ENCODE data around the gene ZBTB25.

The ZBTB25 gene

DNA sequence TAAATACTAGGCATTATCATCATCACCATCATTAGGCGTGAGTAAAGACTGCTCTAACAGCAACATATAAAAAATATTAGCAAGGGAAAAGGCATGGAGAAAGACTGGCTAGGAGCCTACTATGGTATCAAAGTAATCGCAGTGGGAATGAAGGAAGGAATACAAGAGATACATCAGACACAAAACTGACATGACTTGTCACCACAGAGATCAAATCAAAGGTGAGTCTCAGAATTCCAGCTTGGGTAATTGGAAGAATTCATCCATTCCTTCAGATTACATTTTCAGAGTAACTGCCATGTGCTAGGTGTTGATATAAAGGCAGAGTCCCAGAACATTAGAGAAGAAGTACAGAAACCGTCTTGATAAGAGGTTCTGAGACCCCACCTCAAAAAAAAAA is 10.2 kb downstream of the ZBTB25 start:
- DNase-seq (ENCODE audit: low spot score), result no peak
- TF ChIP-seq, protein P1, sequence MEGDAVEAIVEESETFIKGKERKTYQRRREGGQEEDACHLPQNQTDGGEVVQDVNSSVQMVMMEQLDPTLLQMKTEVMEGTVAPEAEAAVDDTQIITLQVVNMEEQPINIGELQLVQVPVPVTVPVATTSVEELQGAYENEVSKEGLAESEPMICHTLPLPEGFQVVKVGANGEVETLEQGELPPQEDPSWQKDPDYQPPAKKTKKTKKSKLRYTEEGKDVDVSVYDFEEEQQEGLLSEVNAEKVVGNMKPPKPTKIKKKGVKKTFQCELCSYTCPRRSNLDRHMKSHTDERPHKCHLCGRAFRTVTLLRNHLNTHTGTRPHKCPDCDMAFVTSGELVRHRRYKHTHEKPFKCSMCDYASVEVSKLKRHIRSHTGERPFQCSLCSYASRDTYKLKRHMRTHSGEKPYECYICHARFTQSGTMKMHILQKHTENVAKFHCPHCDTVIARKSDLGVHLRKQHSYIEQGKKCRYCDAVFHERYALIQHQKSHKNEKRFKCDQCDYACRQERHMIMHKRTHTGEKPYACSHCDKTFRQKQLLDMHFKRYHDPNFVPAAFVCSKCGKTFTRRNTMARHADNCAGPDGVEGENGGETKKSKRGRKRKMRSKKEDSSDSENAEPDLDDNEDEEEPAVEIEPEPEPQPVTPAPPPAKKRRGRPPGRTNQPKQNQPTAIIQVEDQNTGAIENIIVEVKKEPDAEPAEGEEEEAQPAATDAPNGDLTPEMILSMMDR (IDR thresholded peaks at IDR 0.05; ENCODE audit: extremely low read depth, missing control alignments), result no peak

DNA sequence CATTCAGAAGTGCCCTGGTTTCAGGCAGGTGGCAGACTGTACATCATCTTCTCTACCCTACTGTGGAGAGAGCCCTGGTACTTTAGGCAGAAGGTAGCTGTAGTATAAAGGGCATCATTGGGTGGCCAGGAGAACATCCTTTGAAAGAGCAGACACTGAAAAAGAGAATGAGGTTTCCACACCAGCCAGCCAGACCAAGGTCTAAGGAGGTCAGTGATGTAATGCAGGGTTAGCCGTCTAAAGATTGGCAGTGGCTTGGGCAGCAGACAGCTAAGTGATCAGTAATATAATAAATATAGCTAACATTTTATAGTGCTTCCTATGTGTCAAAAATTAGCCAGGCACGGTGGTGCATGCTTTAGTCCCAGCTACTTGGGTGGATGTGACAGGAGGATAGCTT is 12.0 kb downstream of the ZBTB25 start:
- no peak for DNase-seq (ENCODE audit: low spot score)
- TF ChIP-seq, protein P1 (IDR thresholded peaks at IDR 0.05; ENCODE audit: extremely low read depth, missing control alignments), result no peak

DNA sequence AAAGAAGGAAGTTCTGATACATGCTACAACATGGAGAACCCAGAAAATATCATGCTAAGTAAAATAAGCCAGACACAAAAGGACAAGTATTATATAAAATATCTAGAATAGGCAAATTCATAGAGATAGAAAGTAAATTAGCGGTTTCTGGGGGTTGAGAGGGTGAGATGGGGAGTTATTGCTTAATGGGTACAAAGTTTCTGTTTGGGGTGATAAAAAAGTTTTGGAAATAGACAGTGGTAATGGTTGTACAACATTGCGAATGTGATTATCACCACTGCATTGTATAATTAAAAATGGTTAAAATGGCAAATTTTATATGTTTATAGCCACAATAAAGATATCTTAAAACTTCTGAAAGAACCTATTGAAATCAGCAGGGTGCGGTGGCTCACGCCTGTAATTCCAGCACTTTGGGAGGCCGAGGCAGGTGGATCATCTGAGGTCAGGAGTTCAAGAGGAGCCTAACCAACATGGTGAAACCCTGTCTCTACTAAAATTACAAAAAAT is 15.0 kb downstream of the ZBTB25 start:
- TF ChIP-seq, protein P1 (IDR thresholded peaks at IDR 0.05; ENCODE audit: extremely low read depth, missing control alignments), result no peak
- DNase-seq (ENCODE audit: low spot score), result no peak

DNA sequence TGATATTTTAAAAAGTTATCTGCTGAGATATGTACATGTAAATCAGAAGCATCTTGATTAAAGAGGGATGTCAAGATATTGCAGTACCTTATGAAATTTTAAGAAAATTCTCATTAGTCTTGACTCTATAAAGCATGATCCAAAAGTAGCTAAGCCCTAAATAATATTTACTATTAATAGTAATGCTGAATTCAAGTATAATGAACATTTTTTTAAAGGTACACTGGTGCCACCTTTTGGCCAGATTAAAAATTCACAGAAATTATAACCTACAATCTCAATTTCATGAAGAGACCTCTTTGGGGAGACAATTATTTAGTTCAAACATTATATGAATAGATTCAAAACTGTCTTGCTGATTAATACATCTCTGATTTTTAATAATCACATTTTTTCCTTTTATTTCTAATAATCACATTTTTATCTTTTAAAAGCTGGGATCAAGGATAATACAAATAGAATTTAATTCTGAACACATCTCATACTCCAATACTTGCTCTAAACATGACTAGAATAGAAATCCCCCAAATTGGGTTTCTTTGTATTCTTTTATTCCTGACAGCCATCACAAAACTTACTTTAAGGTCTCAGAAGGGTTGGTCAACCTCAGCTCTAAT is 24.9 kb downstream of the ZBTB25 start:
- TF ChIP-seq, protein P1 (IDR thresholded peaks at IDR 0.05; ENCODE audit: extremely low read depth, missing control alignments), result no peak
- peak; percentile 33 for DNase-seq (ENCODE audit: low spot score)

DNA sequence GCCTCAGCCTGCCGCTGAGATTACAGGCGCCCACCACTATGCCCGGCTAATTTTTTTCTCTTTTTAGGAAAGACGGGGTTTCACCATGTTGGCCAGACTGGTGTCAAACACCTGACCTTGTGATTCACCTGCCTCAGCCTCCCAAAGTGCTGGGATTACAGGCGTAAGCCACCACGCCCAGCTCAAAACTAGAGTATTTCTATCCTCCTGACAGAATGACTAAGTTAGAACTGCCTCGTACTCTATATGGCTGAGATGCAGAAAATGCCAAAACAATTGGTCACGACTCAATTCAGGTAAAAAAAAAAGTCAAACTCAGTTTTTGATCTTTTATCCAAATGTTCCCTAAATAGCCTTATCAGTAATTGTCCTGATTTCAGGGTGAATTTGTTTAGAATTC is 27.2 kb downstream of the ZBTB25 start:
- no peak for DNase-seq (ENCODE audit: low spot score)

DNA sequence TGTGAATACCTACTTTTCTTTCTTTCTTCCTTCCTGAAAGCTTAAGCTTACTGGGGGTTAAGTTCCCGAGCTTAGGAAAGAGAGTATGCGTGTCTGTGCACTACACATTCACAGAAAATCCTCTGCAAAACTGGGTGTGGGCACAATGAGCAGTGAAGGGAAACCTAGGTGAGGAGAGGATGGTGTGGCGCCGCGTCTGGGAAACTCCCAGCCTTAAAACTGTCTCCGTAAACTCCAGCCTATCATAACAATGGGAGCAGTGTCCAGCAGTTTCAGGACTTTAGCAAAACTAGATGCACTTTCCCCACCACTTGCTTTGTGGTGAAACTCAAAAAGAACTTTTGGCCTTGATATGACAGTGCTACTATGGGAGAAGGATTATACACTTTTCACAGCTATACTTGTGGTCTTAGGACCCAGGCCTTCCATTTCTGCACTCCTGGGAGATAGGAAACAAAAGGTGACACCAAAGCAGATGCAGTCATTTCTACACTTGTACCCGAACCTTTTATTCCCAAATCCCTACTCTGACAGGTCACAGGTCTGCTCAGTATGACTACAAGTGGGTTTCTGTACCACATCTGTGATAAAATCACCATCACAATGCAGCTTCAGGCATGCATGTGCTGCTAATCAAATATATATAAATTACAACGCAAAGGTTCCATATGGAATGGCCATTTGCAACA is 27.9 kb downstream of the ZBTB25 start:
- DNase-seq (ENCODE audit: low spot score), result no peak

More for the DNA sequence above, 27.2 kb downstream of the ZBTB25 start:
- TF ChIP-seq, protein P1 (IDR thresholded peaks at IDR 0.05; ENCODE audit: extremely low read depth, missing control alignments), result no peak

DNA sequence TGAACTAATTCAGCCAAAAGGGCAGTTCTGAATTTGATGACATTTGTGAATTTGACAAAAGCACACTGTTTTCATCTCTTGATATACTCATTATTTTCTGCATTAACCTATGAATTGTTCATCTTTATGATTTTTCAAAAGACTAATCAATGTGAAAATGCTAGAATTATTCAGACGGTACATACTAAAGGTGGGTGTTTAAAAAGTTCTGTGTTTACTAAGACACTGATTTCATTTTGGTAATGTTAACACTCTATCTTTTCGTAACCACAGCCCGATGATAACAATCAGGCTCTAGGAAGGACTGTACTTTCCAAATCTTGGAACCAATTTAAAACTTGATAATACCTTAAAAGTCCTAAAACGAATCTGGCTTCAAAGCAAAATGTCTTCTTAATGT is 28.9 kb downstream of the ZBTB25 start:
- TF ChIP-seq, protein P1 (IDR thresholded peaks at IDR 0.05; ENCODE audit: extremely low read depth, missing control alignments), result no peak
- no peak for DNase-seq (ENCODE audit: low spot score)

More for the DNA sequence above, 27.9 kb downstream of the ZBTB25 start:
- TF ChIP-seq, protein P1 (IDR thresholded peaks at IDR 0.05; ENCODE audit: extremely low read depth, missing control alignments), result no peak
